Ishikawa (cell line): Measurements from ENCODE around the gene ATXN8OS.

Source experiments
- CEBPB ChIP-seq: IDR thresholded peaks from 2 replicates; pipeline ENCODE4 v1.6.1; 2012
- CREB1 ChIP-seq: IDR thresholded peaks from 2 replicates; pipeline ENCODE4 v1.6.1; 2012; ENCODE audit warnings: low read depth
- EGR1 ChIP-seq: IDR thresholded peaks from 2 replicates; pipeline ENCODE4 v1.6.1; 2012
- EP300 ChIP-seq: IDR thresholded peaks from 2 replicates; pipeline ENCODE4 v1.6.1; 2012; ENCODE audit warnings: borderline replicate concordance
- FOXM1 ChIP-seq: IDR thresholded peaks from 2 replicates; pipeline ENCODE4 v1.6.1; 2012; ENCODE audit warnings: low read depth, borderline replicate concordance
- NFIC ChIP-seq: IDR thresholded peaks from 2 replicates; pipeline ENCODE4 v1.6.1; 2012
- RAD21 ChIP-seq: IDR thresholded peaks from 2 replicates; pipeline ENCODE4 v1.6.1; 2012; ENCODE audit warnings: low read depth
- TAF1 ChIP-seq: IDR thresholded peaks from 2 replicates; pipeline ENCODE4 v1.6.1; 2012; ENCODE audit warnings: low read depth, mild to moderate bottlenecking
- TCF12 ChIP-seq: IDR thresholded peaks from 2 replicates; pipeline ENCODE4 v1.6.1; 2012; ENCODE audit warnings: low read depth
- TEAD4 ChIP-seq: IDR thresholded peaks from 2 replicates; pipeline ENCODE4 v1.6.1; 2012
- YY1 ChIP-seq: IDR thresholded peaks from 2 replicates; pipeline ENCODE4 v1.6.1; 2012; ENCODE audit warnings: low read depth
- ZBTB7A ChIP-seq: IDR thresholded peaks from 2 replicates; pipeline ENCODE4 v1.6.1; 2012; ENCODE audit warnings: low read depth
- TF ChIP-seq, protein P1 (sequence below): IDR thresholded peaks from 2 replicates; pipeline ENCODE4 v1.6.1; 2012
- TF ChIP-seq, protein P2 (sequence below): IDR thresholded peaks from 2 replicates; pipeline ENCODE4 v1.6.1; 2012; ENCODE audit warnings: low read depth, mild to moderate bottlenecking
- TF ChIP-seq, protein P3 (sequence below): IDR thresholded peaks from 2 replicates; pipeline ENCODE4 v1.6.1; 2012

ATXN8OS gene

DNA sequence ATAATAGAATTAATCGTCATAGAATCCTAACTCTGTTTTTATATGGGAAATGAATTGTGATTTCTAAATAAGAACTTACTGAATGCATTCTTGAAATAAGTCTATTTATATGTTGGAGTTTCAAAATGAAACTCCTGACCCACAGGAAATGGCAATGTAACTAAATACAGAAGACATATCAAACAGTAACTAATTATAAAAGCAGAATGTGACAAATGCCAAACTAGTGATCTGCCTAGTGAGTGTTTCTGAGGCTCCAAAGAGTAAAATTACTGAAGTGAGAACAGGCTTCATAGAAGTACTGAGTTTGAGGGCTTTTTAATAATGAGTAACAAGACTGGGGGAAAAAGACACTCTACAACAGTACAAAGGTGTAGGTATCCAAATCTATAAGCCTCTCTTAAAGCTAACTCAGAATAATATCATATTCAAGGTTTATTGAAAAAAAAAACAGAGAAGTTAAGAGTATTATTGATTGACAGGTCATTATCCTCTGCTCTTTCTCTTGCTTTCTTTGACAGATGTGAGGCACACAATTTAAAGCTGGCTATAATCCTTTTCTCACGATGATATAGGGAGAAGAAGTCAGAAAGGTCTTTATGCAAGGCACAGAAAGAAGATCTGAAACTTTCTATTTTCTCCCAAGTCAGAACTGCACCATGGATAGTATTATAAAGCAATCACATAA is 17.4 kb upstream of the ATXN8OS start:
- TF ChIP-seq CEBPB, result no peak
- no peak for TF ChIP-seq TCF12
- TF ChIP-seq, protein P1, sequence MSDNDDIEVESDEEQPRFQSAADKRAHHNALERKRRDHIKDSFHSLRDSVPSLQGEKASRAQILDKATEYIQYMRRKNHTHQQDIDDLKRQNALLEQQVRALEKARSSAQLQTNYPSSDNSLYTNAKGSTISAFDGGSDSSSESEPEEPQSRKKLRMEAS, result no peak
- TF ChIP-seq, protein P2, sequence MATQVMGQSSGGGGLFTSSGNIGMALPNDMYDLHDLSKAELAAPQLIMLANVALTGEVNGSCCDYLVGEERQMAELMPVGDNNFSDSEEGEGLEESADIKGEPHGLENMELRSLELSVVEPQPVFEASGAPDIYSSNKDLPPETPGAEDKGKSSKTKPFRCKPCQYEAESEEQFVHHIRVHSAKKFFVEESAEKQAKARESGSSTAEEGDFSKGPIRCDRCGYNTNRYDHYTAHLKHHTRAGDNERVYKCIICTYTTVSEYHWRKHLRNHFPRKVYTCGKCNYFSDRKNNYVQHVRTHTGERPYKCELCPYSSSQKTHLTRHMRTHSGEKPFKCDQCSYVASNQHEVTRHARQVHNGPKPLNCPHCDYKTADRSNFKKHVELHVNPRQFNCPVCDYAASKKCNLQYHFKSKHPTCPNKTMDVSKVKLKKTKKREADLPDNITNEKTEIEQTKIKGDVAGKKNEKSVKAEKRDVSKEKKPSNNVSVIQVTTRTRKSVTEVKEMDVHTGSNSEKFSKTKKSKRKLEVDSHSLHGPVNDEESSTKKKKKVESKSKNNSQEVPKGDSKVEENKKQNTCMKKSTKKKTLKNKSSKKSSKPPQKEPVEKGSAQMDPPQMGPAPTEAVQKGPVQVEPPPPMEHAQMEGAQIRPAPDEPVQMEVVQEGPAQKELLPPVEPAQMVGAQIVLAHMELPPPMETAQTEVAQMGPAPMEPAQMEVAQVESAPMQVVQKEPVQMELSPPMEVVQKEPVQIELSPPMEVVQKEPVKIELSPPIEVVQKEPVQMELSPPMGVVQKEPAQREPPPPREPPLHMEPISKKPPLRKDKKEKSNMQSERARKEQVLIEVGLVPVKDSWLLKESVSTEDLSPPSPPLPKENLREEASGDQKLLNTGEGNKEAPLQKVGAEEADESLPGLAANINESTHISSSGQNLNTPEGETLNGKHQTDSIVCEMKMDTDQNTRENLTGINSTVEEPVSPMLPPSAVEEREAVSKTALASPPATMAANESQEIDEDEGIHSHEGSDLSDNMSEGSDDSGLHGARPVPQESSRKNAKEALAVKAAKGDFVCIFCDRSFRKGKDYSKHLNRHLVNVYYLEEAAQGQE, result no peak
- no peak for TF ChIP-seq CREB1
- no peak for TF ChIP-seq FOXM1
- no peak for TF ChIP-seq RAD21
- TF ChIP-seq ZBTB7A, result no peak
- TF ChIP-seq, protein P3, sequence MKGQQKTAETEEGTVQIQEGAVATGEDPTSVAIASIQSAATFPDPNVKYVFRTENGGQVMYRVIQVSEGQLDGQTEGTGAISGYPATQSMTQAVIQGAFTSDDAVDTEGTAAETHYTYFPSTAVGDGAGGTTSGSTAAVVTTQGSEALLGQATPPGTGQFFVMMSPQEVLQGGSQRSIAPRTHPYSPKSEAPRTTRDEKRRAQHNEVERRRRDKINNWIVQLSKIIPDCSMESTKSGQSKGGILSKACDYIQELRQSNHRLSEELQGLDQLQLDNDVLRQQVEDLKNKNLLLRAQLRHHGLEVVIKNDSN, result no peak
- TF ChIP-seq EP300, result no peak
- no peak for TF ChIP-seq TAF1
- TF ChIP-seq NFIC, result no peak
- no peak for TF ChIP-seq EGR1
- no peak for TF ChIP-seq YY1
- TF ChIP-seq TEAD4, result no peak

DNA sequence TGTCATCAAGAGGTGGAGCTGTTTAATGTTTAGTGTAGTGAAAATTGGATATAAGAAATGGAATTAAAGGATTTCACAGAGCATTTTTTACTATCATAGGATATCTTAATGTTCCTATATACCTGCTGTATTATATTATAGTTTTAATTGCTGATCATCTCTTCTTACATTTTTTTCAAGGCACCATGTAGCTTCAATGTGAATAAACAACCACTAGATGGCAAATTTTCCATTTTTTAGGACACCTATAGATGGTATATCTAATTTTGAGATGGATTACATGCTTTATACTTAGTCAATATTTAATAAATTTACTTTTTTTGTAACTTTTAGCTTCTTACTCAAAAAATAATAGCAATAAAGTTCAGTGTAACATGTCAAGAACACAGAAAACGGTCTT is 9.0 kb upstream of the ATXN8OS start:
- TF ChIP-seq TAF1, result no peak
- peak; percentile 57 for TF ChIP-seq RAD21

DNA sequence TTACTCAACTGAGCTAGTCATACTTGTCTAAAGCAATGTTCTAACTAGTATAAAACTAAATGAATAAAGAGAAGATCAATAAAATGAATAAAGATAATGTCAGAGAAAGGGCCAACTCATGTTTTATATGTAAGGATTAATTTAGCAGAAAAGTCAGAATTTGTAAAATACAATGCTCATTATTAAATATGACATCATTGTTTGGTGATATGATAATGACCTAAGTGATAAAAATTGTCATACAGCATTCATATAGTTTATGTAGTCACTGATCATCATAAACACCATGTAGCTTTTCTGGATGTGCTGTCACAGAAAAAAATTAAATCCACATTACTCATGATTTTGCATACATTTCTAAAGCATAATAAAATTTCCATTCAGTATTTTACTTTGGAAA is 3.1 kb upstream of the ATXN8OS start:
- no peak for TF ChIP-seq YY1
- TF ChIP-seq FOXM1, result no peak
- TF ChIP-seq CREB1, result no peak
- TF ChIP-seq NFIC, result no peak
- TF ChIP-seq, protein P1, result no peak
- no peak for TF ChIP-seq TEAD4

DNA sequence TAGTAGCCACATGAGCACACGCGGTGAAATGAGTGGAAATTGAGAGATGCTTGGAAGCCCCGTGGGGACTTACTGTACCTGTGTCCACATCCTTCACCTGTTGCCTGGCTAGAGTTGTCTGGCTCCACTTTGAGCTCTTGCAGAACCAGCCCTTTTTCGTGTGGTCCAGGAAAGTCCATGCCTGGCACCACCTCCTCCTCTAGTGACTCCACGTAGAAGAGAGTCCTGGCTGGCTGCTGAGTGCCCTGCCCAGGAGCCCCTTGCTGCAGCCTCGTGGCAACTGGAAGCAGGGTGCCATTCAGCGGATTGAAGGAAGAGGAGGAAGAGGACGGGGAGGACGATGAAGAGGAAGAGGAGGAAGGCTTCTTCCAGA is 515 bp upstream of the ATXN8OS start:
- TF ChIP-seq RAD21, result no peak
- TF ChIP-seq YY1, result no peak
- TF ChIP-seq TCF12, result no peak
- TF ChIP-seq EP300, result no peak
- TF ChIP-seq, protein P1, result no peak
- no peak for TF ChIP-seq EGR1
- no peak for TF ChIP-seq TEAD4
- TF ChIP-seq, protein P2, result no peak
- TF ChIP-seq TAF1, result no peak
- TF ChIP-seq, protein P3, result no peak
- TF ChIP-seq CREB1, result no peak
- no peak for TF ChIP-seq CEBPB

DNA sequence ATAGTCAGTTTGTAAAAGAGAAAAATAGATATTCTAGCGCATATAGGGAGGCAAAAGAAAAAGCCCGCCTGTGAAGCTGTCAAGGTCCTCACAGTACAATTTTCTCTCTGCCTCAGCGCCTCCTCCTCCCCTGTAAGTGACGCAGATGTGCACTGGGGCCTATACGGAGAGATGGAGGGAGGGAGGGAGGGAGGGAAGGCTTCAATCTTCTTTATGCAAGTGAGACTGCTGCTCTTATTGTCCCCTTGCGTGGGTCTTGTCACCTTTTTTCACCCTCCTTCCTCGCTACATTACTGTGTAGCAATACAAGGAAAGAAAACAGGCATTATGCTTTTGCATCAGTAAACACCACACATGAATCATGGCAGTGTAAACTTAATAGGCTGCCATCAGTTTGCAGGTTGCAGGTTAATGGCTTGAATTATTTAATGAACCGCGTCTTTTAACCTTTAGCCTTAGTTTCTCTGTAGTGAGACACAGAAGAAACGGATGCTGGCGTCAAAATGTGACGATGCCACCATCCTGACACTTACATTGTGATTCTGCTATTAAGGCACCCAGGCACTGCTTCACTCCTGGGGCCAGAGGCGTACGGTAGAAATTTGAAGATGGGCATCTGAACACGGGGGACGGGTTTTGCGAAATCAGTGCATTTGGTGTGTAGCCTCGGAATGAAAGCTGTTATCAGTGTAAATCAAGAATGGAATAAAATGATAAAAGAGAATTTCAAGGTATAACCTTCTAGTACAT is 905 bp downstream of the ATXN8OS start, which contains the start of gene KLHL1:
TSS of gene KLHL1 (minus strand) at position 97 of the 750 bp plus-strand sequence. CDS start 753 bp downstream, outside the sequence.
- no peak for TF ChIP-seq TEAD4
- TF ChIP-seq, protein P3, result no peak
- TF ChIP-seq TCF12, result no peak
- no peak for TF ChIP-seq NFIC
- TF ChIP-seq EP300, result no peak
- TF ChIP-seq YY1, result no peak
- TF ChIP-seq FOXM1, result no peak
- TF ChIP-seq, protein P1, result no peak
- TF ChIP-seq ZBTB7A, result no peak
- TF ChIP-seq, protein P2, result no peak
- TF ChIP-seq RAD21, result no peak
- TF ChIP-seq CREB1, result no peak
- TF ChIP-seq CEBPB, result no peak
- TF ChIP-seq TAF1, result no peak
- TF ChIP-seq EGR1, result no peak
